IMR-90 (cell line): ENCODE data around the gene FXR2. TPM values are rescaled to one million over a fixed set of nuclear protein-coding genes. Genes with fewer than 3 reads are reported as not detected.

Source experiments
- ATAC-seq: fragments of 200-7000 bp; cut with Tn5 transposase; 2 replicates; pipeline ENCODE4 v1.9.1; 2020; ENCODE audit warnings: low read depth, mild to moderate bottlenecking, moderate library complexity
- BruUV-seq: library from RNA; stranded (reverse); fragments of 400-500 nt; replicated peaks from 2 replicates; lab custom pipeline; 2021; lab: Mats Ljungman, UMichigan
- CTCF ChIA-PET: fragments of 300-600 bp; formaldehyde crosslinking; extraction: SDS; loops from one replicate; lab custom pipeline; 2021; ENCODE audit warnings: antibody characterized with exemption; lab: Yijun Ruan, JAX
- POLR2A ChIA-PET: fragments of 300-600 bp; sonication (Branson Sonifier 250); formaldehyde crosslinking; loops from one replicate; lab custom pipeline; 2022; ENCODE audit warnings: antibody characterized with exemption; ENCODE audit not compliant: unreplicated experiment; lab: Charles Lee
- DNase-seq: peaks from one replicate; pipeline ENCODE4 v3.0.0; 2013
- H2AFZ ChIP-seq: replicated peaks from 2 replicates; pipeline ENCODE3; 2013; ENCODE audit warnings: low read length, mild to moderate bottlenecking; ENCODE audit not compliant: poor library complexity
- H2AK5ac ChIP-seq: 2 replicates; pipeline ENCODE4 v1.6.1; 2013; ENCODE audit warnings: low read depth, low read length, inconsistent platforms
- H2AK9ac ChIP-seq: replicated peaks from 2 replicates; pipeline ENCODE3; 2013; ENCODE audit warnings: mild to moderate bottlenecking, low read depth, low read length, moderate library complexity; ENCODE audit not compliant: poor library complexity
- H2BK120ac ChIP-seq: 2 replicates; pipeline ENCODE4 v1.6.1; 2013; ENCODE audit warnings: low read depth, low read length, inconsistent platforms
- H2BK15ac ChIP-seq: 3 replicates; pipeline ENCODE4 v1.6.1; 2013; ENCODE audit warnings: low read depth, low read length, inconsistent platforms
- H2BK20ac ChIP-seq: 2 replicates; pipeline ENCODE4 v1.6.1; 2013; ENCODE audit warnings: low read depth, mild to moderate bottlenecking, inconsistent platforms, low read length, moderate library complexity
- H2BK5ac ChIP-seq: 2 replicates; pipeline ENCODE4 v1.6.1; 2013; ENCODE audit warnings: mild to moderate bottlenecking, low read depth, low read length, inconsistent platforms; ENCODE audit not compliant: poor library complexity, severe bottlenecking
- H3K14ac ChIP-seq: replicated peaks from 2 replicates; pipeline ENCODE4 v1.6.1; 2013; ENCODE audit warnings: low read depth, low read length, inconsistent platforms
- H3K18ac ChIP-seq: 2 replicates; pipeline ENCODE4 v1.6.1; 2013; ENCODE audit warnings: low read depth, low read length, control low read depth
- H3K23ac ChIP-seq: 2 replicates; pipeline ENCODE4 v1.6.1; 2013; ENCODE audit warnings: low read depth, low read length, inconsistent platforms
- H3K27ac ChIP-seq: 2 replicates; pipeline ENCODE4 v1.5.1; 2013; ENCODE audit warnings: mild to moderate bottlenecking, control low read depth, low read length; ENCODE audit not compliant: insufficient read depth
- H3K27me3 ChIP-seq: 2 replicates; pipeline ENCODE4 v1.6.1; 2013; ENCODE audit warnings: low read length; ENCODE audit not compliant: control insufficient read depth, insufficient read depth
- H3K36me3 ChIP-seq: 2 replicates; pipeline ENCODE4 v1.6.1; 2013; ENCODE audit warnings: low read length, mixed read lengths; ENCODE audit not compliant: control insufficient read depth, insufficient read depth
- H3K4ac ChIP-seq: 2 replicates; pipeline ENCODE4 v1.6.1; 2013; ENCODE audit warnings: low read depth, low read length, inconsistent platforms
- H3K4me1 ChIP-seq: 2 replicates; pipeline ENCODE4 v1.6.1; 2013; ENCODE audit warnings: low read length, mixed read lengths; ENCODE audit not compliant: control insufficient read depth, insufficient read depth
- H3K4me2 ChIP-seq: 2 replicates; pipeline ENCODE4 v1.6.1; 2013; ENCODE audit warnings: low read depth, mild to moderate bottlenecking, control low read depth, low read length, moderate library complexity
- H3K4me3 ChIP-seq: 2 replicates; pipeline ENCODE4 v1.5.1; 2013; ENCODE audit warnings: low read depth, mild to moderate bottlenecking, control low read depth, low read length, moderate library complexity; ENCODE audit not compliant: insufficient read depth
- H3K56ac ChIP-seq: 2 replicates; pipeline ENCODE4 v1.6.1; 2013; ENCODE audit warnings: low read length, inconsistent platforms; ENCODE audit not compliant: insufficient read depth; ENCODE audit errors: extremely low read depth
- H3K79me1 ChIP-seq, 2 experiments: 2 replicates each; pipeline ENCODE4 v1.6.1; 2013; ENCODE audit warnings: low read length in 2 of 2, inconsistent platforms in 1 of 2, low read depth in 1 of 2
- H3K9ac ChIP-seq: 2 replicates; pipeline ENCODE4 v1.6.1; 2013; ENCODE audit warnings: low read depth, low read length, control low read depth
- H3K9me1 ChIP-seq: 2 replicates; pipeline ENCODE4 v1.6.1; 2013; ENCODE audit warnings: low read length, inconsistent platforms; ENCODE audit not compliant: insufficient read depth
- H3K9me3 ChIP-seq: 2 replicates; pipeline ENCODE4 v1.6.1; 2013; ENCODE audit warnings: low read length; ENCODE audit not compliant: control insufficient read depth, insufficient read depth
- H4K20me1 ChIP-seq: 2 replicates; pipeline ENCODE4 v1.6.1; 2013; ENCODE audit warnings: low read length, inconsistent platforms; ENCODE audit not compliant: insufficient read depth
- H4K5ac ChIP-seq: 2 replicates; pipeline ENCODE4 v1.6.1; 2013; ENCODE audit warnings: mild to moderate bottlenecking, low read depth, low read length, control low read depth
- H4K8ac ChIP-seq, 2 experiments: 2 replicates each; pipeline ENCODE4 v1.6.1; 2013; ENCODE audit warnings: low read depth in 2 of 2, low read length in 2 of 2, control low read depth in 1 of 2, inconsistent platforms in 1 of 2
- H4K91ac ChIP-seq: 2 replicates; pipeline ENCODE4 v1.6.1; 2013; ENCODE audit warnings: low read depth, low read length, inconsistent platforms; ENCODE audit not compliant: insufficient read depth
- CHD1 ChIP-seq: IDR thresholded peaks from 2 replicates; pipeline ENCODE4 v1.6.1; 2012; ENCODE audit warnings: low read depth, low read length, improper control_type of control experiment
- FOS ChIP-seq: fragments of 150-350 bp; IDR thresholded peaks from 2 replicates; pipeline ENCODE4 v1.6.1; 2016; ENCODE audit warnings: low read depth, low read length
- SMC3 ChIP-seq: fragments of 150-350 bp; IDR thresholded peaks from 2 replicates; pipeline ENCODE4 v1.6.1; 2016; ENCODE audit warnings: low read depth, mild to moderate bottlenecking, antibody characterized with exemption, low read length, moderate library complexity
- WGBS, 2 experiments: methylation state at CpG; one replicate each; pipeline versions ENCODE4 v1.1.5 to v1.1.7; 2013; ENCODE audit warnings: missing lambda C conversion rate in 2 of 2; ENCODE audit not compliant: insufficient read length in 1 of 2; ENCODE audit errors: extremely low coverage in 2 of 2; 5-methylcytosine and 5-hydroxymethylcytosine counted together
- dilution Hi-C: fragments of 300-500 bp; cut with HindIII; formaldehyde crosslinking; loops from one replicate; pipeline ENCODE4 v1.14.3; 2018; ENCODE audit warnings: low sequenced_read_pairs; ENCODE audit not compliant: unreplicated experiment
- in situ Hi-C: fragments of 300-500 bp; cut with MboI; formaldehyde crosslinking; loops from 3 replicates; pipeline ENCODE4 v1.14.3; 2019; ENCODE audit warnings: low sequenced_read_pairs, inconsistent platforms, mixed read lengths
- intact Hi-C: fragments of 100-400 bp; cut with micrococcal nuclease; formaldehyde crosslinking; loops from 2 replicates; pipeline ENCODE4 v1.10.0; 2022
- polyA plus RNA-seq, 3 experiments: library from polyadenylated mRNA; depleted of rRNA; stranded (reverse); fragments of >200 nt; gene quantifications; 2 replicates each; pipeline ENCODE4 v1.2.3, GENCODE V29; 2012; ENCODE audit warnings: low replicate concordance in 1 of 3
- total RNA-seq: library from RNA; depleted of rRNA; stranded (reverse); fragments of >200 nt; gene quantifications from 2 replicates; pipeline ENCODE4 v1.2.3, GENCODE V29; 2012

Gene FXR2
- total and polyA plus RNA-seq, 2 of the 4 experiments (the other 2 are of a cell fraction), result 39.1 to 55.9 TPM

DNA sequence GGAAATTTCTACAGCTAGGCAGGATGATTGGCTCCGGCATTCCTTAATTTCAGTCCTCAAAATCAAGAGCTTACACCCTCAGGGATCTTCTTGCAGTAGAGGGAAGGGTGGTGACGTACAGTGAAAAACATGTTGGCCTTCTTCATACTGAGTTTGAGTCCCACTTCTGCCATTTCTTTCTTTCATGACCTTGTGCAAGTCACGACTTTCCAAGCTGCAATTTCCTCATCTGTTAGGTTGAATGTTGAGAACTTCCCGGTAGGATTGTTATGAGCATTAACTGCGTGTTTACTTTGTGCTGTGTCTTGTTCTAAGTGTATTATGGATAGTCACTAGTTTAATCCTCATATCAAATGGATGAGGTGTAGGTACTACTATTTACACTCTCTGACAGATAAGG lies 45.1 kb downstream of the FXR2 start:
- POLR2A ChIA-PET, result no interaction called here
- in situ Hi-C loops, result no loop called here
- peaks cover 47% of the 10 kb centered on the region for H3K36me3 ChIP-seq

More for the DNA sequence above, 45.1 kb downstream of the FXR2 start:
- Histone ChIP-seq H3K27ac (no peak overlapping the region), H4K91ac (no peak overlapping the region), H2BK5ac (no peak overlapping the region), H2AFZ (no peak overlapping the region), H3K9ac (no peak overlapping the region), H3K18ac (no peak overlapping the region), H3K23ac (no peak overlapping the region), H3K79me1 (peaks cover 16 to 48% of the 10 kb centered on the region in 2 experiments), H3K56ac (no peak overlapping the region), H3K27me3 (no peaks in the 10 kb centered on the region), H2BK120ac (no peak overlapping the region), H4K5ac (no peak overlapping the region), H2BK20ac (no peak overlapping the region), H3K14ac (no peak overlapping the region), H3K9me1 (peaks cover 2% of the 10 kb centered on the region; the same call in 1 of the 2 replicates), H3K9me3 (no peaks in the 10 kb centered on the region), H4K20me1 (peaks cover 19% of the 10 kb centered on the region), H3K4me2 (no peak overlapping the region), H3K4me3 (no peak overlapping the region), H2AK5ac (no peak overlapping the region), H3K4me1 (peaks cover 2% of the 10 kb centered on the region), H2AK9ac (no peak overlapping the region), H4K8ac (no peak overlapping the region), H3K4ac (no peak overlapping the region), H2BK15ac (no peak overlapping the region)
- dilution Hi-C loops, result no loop called here
- no CpG with 5 or more reads among the region's 5 CpGs for WGBS, 2 experiments
- DNase-seq, result no peak
- TF ChIP-seq CHD1, result no peak
- TF ChIP-seq SMC3, result no peak
- TF ChIP-seq FOS, result no peak
- ATAC-seq, result no peak
- CTCF ChIA-PET, result interaction anchor here (0.9 to 1.1 kb wide), 2 partner anchors 9 to 14 kb away, joined by 3 to 4 read pairs; partner anchors contain the start of gene MPDU1
- intact Hi-C loops, result loop anchor here (10.0 kb wide), 2 partner anchors 245 to 525 kb away; partner anchors contain the start of genes NEURL4 and SLC16A11
- no TSS peak for BruUV-seq
